HL-60 (cell line): ENCODE measurements around the gene IPCEF1.

ENCODE experiments used
- DNase-seq, 2 experiments: peaks; one replicate each; pipeline ENCODE4 v3.0.0-alpha.2; 2010 to 2020; ENCODE audit warnings: low read depth in 1 of 2, low spot score in 1 of 2
- H3K27ac ChIP-seq: fragments of 250-450 bp; sonication (Bioruptor Pico); replicated peaks from 2 replicates; pipeline ENCODE4 v1.5.1; 2020; ENCODE audit warnings: mild to moderate bottlenecking, moderate library complexity
- H3K27me3 ChIP-seq: fragments of 250-450 bp; sonication (Bioruptor Pico); 2 replicates; pipeline ENCODE4 v1.5.1; 2021; ENCODE audit warnings: mild to moderate bottlenecking, moderate library complexity; ENCODE audit not compliant: insufficient read depth, poor library complexity, severe bottlenecking
- H3K4me3 ChIP-seq: replicated peaks from 2 replicates; pipeline ENCODE4 v1.5.1; 2011; ENCODE audit warnings: mild to moderate bottlenecking, control low read depth, low read length; ENCODE audit not compliant: insufficient read depth
- GABPA ChIP-seq: IDR thresholded peaks from 2 replicates; pipeline ENCODE4 v1.6.1; 2012; ENCODE audit warnings: low read depth
- POLR2AphosphoS5 ChIP-seq: IDR thresholded peaks from 2 replicates; pipeline ENCODE4 v1.6.1; 2012; ENCODE audit warnings: low read depth
- SPI1 ChIP-seq: IDR thresholded peaks from 2 replicates; pipeline ENCODE4 v1.6.1; 2012; ENCODE audit warnings: low read depth, mild to moderate bottlenecking, borderline replicate concordance
- TF ChIP-seq, protein P1 (sequence below): IDR thresholded peaks from 2 replicates; pipeline ENCODE4 v1.6.1; 2012; ENCODE audit warnings: low read depth; ENCODE audit not compliant: insufficient replicate concordance
- TF ChIP-seq, protein P2 (sequence below): IDR thresholded peaks from one replicate; pipeline ENCODE4 v1.5.1; 2011; ENCODE audit warnings: low read length, control low read depth, inconsistent platforms; ENCODE audit not compliant: insufficient read depth

IPCEF1 gene

DNA sequence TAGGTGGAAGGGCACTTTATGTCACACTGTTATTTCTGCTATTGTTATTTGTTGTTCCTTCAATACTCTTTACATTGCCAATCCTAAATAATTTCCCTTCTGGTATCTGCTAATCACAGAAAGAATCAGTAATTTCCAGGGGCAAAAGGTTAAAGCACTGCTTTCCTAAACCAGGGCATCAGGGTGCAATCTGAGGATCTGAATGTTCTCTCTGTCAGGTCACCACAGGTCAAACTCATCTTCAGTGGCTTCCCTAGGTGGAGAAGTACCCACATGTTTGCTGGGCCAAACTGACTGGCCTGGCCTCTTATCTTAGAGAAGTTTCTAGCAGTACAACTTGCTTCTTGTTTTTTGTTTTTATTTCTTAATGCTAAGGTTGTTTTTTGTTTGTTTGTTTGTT, 198.9 kb downstream of the IPCEF1 start:
- Histone ChIP-seq H3K27me3 (no peaks in the 10 kb centered on the region), H3K4me3 (no peak overlapping the region), H3K27ac (no peak overlapping the region)
- no peak for DNase-seq
- TF ChIP-seq SPI1 (no peak), POLR2AphosphoS5 (no peak), GABPA (no peak)
- TF ChIP-seq, protein P1, sequence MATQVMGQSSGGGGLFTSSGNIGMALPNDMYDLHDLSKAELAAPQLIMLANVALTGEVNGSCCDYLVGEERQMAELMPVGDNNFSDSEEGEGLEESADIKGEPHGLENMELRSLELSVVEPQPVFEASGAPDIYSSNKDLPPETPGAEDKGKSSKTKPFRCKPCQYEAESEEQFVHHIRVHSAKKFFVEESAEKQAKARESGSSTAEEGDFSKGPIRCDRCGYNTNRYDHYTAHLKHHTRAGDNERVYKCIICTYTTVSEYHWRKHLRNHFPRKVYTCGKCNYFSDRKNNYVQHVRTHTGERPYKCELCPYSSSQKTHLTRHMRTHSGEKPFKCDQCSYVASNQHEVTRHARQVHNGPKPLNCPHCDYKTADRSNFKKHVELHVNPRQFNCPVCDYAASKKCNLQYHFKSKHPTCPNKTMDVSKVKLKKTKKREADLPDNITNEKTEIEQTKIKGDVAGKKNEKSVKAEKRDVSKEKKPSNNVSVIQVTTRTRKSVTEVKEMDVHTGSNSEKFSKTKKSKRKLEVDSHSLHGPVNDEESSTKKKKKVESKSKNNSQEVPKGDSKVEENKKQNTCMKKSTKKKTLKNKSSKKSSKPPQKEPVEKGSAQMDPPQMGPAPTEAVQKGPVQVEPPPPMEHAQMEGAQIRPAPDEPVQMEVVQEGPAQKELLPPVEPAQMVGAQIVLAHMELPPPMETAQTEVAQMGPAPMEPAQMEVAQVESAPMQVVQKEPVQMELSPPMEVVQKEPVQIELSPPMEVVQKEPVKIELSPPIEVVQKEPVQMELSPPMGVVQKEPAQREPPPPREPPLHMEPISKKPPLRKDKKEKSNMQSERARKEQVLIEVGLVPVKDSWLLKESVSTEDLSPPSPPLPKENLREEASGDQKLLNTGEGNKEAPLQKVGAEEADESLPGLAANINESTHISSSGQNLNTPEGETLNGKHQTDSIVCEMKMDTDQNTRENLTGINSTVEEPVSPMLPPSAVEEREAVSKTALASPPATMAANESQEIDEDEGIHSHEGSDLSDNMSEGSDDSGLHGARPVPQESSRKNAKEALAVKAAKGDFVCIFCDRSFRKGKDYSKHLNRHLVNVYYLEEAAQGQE = no peak
- TF ChIP-seq, protein P2, sequence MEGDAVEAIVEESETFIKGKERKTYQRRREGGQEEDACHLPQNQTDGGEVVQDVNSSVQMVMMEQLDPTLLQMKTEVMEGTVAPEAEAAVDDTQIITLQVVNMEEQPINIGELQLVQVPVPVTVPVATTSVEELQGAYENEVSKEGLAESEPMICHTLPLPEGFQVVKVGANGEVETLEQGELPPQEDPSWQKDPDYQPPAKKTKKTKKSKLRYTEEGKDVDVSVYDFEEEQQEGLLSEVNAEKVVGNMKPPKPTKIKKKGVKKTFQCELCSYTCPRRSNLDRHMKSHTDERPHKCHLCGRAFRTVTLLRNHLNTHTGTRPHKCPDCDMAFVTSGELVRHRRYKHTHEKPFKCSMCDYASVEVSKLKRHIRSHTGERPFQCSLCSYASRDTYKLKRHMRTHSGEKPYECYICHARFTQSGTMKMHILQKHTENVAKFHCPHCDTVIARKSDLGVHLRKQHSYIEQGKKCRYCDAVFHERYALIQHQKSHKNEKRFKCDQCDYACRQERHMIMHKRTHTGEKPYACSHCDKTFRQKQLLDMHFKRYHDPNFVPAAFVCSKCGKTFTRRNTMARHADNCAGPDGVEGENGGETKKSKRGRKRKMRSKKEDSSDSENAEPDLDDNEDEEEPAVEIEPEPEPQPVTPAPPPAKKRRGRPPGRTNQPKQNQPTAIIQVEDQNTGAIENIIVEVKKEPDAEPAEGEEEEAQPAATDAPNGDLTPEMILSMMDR = no peak

DNA sequence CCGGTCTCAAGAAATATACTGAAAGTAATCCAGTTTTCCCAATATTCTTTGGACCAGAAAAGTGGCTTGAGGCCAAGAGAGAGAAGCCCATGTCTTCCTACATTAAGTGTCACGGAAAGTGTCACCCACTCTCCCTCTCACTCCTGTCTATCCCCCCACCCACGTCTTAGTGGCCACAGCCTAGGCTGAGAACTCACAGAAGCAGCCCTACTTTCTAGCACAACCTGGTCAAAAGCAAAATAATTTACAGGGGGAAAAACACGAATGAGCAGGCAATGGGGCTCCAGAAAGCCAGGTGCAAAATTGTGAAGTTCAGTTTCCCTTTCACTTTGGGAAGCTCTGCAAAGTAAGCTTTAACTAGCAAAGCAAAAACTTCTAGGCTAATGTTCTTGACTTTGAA, 199.5 kb downstream of the IPCEF1 start:
- DNase-seq = no peak
- no peak overlapping the region for H3K27ac ChIP-seq
- no peak for TF ChIP-seq GABPA
- no peak for TF ChIP-seq SPI1
- TF ChIP-seq, protein P2 = no peak
- TF ChIP-seq POLR2AphosphoS5 = no peak
- TF ChIP-seq, protein P1 = no peak
- no peaks in the 10 kb centered on the region for H3K27me3 ChIP-seq
- no peak overlapping the region for H3K4me3 ChIP-seq

DNA sequence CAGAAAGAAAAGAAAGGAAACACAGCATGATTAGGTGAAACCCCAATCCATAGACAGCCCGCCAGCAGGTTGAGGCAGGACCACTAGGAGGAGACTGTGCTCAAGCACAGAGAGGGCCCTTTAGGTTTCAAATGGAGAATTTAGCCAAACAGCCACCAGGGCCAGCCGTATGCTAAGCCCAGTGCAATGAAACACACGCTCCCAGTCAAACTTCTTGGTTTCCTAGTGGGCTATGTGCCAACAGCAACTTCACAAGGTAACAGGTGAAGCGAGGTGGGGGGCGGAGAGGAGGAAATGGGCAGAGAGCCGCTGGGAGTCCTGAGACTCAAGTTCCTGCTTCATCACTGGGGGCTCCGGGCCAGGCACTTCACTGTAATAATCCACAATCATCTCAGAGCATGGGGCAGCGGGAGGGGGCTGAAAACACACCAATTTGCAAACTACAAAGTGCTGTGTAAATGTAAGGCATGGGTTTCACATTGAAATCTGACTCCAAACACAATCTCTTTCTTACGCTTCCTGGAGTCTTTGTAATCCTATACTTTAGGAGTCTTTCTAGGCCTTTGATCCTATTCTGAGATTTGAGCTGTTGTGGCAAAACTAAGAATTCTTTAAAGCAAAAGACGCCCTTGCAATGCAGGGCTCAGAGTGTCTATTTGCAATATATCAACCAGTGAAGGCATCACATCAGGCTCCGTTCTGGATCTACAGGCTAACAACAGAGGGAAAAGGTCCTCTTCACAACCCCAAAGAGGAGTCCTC, 200.3 kb downstream of the IPCEF1 start:
- TF ChIP-seq, protein P2 = peak; percentile 82
- TF ChIP-seq, protein P1 = no peak
- no peak overlapping the region for H3K4me3 ChIP-seq

More for the DNA sequence above, 200.3 kb downstream of the IPCEF1 start:
- peak in 1 of 2 experiments; percentile 74 for DNase-seq
- Histone ChIP-seq H3K27ac (no peak overlapping the region), H3K27me3 (no peaks in the 10 kb centered on the region)
